A549 treated with AZD9567 at 1 μM for 4 hours (cell line): Measurements from ENCODE around the gene RPP14. TPM values are rescaled to one million over a fixed set of nuclear protein-coding genes. Genes with fewer than 3 reads are reported as not detected.

Experiments used
- total RNA-seq: library from RNA; stranded (reverse); fragments of 200-300 nt; extraction: Qiagen RNA extraction; gene quantifications from 5 replicates; pipeline ENCODE4 v1.2.3, GENCODE V29; 2022; ENCODE audit not compliant: insufficient read depth

Gene RPP14
- total RNA-seq = 8.6 to 12.9 TPM (median 10.3 TPM) in 5 replicates

GRCh38 chr3:58305882-58306711 is at the start of gene RPP14, which contains the start of gene HTD2:
Gene RPP14 (plus strand): TSS chr3:58306245. CDS start chr3:58310330, 4,085 bp downstream.
Gene HTD2 (plus strand): TSS chr3:58306520. CDS start chr3:58317614, 11,094 bp downstream.

GRCh38 chr3:58332575-58333188 is 26.6 kb downstream of the RPP14 start, which contains the start of gene PXK:
Gene PXK (plus strand): TSS chr3:58332892. CDS start chr3:58332989, 97 bp downstream.

Other genes with a start within 250 kb of the RPP14 start
- gene DNASE1L3, start 95.3 kb upstream of the RPP14 start, total RNA-seq = 0.06 to 0.26 TPM in 2 of 5 replicates, not detected in the others
- gene ABHD6, start 68.5 kb upstream of the RPP14 start, total RNA-seq = 9.7 to 10.6 TPM (median 10.5 TPM) in 5 replicates
- 6.9 to 9.5 TPM (median 7.9 TPM) in 5 replicates for gene HTD2, start 275 bp downstream of the RPP14 start, total RNA-seq
- gene PXK, start 26.6 kb downstream of the RPP14 start, total RNA-seq = 5.0 to 9.0 TPM (median 5.8 TPM) in 5 replicates
- 50.3 to 67.1 TPM (median 62.4 TPM) in 5 replicates for gene PDHB, start 127.6 kb downstream of the RPP14 start, total RNA-seq
- 6.3 to 9.1 TPM (median 8.0 TPM) in 5 replicates for gene KCTD6, start 185.9 kb downstream of the RPP14 start, total RNA-seq
- gene ACOX2, start 230.9 kb downstream of the RPP14 start, total RNA-seq = 6.2 to 8.8 TPM (median 7.9 TPM) in 5 replicates